Stimulated activated CD4-positive, alpha-beta T cell treated with anti-CD3 and anti-CD28 coated beads, TNF-alpha, amount 100 ng/mL, for 1 hour (primary cell): ENCODE results near the gene BHMT.
"Not testable (repeated sequence)": the region's sequence is repeated elsewhere in the genome, so short reads cannot be mapped to it uniquely, and the experiment has no call there.

Experiments
- DNase-seq, 3 donors: peaks; one replicate each; pipeline ENCODE4 v3.0.0-alpha.2; 2020; ENCODE audit warnings: low read depth in 3 of 3, low spot score in 1 of 3

BHMT gene

DNA sequence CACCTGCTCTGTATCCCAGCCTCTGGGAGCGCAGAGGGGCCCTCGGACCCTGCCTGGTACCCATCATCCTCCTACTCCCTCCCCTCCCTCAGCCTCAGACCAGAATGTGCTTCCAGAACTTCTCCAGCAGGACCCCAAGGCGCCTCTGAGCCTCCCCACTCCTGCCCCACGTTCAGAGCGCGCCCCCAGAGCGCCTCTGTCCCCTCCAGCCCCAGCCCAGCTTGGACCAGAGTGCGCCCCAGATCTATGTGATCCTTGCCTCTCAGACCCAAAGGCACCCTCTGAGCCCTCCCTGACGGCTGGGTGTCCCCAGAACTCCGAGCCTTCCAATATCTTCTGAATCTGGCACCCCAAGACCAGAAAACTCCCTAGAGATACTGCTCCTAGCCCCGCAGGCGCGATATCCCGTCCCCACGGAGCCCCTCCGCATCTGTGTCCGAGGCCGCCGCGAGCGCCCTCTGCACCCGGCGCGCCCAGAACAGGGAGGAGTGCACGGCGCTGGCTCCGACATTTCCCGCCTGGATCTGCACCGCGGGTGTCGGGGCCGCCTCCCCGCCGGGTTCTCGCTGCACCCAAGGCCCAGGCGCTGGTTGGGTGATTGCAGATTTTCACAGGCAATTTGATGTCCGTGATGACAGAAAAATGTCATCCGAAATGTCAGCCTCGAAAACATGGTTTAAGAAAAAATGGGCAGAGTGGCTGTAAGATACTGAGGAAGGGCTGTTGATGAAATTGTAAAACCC is 522 bp downstream of the BHMT start:
- no peak for DNase-seq

DNA sequence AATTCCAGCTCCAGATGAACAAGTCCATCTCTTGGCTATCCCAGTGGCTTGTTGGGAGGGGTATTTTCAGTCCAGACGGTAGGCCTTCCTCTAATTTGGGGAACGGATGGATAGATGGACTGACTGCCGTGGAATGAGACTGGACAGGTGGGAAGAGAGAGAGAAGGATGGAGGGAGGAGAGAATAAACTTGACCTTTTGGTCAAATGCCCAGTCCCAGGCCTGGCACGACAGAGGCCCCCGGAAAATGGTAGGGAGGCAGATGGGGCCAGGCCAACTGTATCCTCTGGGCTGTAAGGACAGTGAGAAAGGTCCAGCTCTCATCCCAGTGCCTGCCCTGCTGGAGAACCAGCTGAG is 1.1 kb downstream of the BHMT start:
- DNase-seq: no peak

DNA sequence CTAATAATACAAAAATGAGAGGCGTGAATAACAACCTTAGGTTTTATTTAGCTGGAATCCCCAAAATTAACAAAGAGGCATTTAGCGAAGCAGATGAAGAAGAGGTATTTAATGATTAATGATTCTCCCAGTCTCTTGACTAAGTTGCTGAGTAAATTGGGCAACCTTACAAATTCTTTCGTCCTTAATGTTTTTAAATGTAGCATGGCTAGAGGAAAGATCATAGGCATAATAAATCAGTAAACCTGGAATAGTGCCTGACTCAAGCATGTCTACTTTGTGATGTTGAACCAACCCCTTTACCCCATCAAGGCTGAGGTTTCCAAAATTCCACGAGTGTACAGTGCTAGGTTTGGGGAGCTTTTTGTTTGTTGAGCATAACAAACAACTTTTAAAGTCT is 7.9 kb downstream of the BHMT start:
- no peak for DNase-seq

DNA sequence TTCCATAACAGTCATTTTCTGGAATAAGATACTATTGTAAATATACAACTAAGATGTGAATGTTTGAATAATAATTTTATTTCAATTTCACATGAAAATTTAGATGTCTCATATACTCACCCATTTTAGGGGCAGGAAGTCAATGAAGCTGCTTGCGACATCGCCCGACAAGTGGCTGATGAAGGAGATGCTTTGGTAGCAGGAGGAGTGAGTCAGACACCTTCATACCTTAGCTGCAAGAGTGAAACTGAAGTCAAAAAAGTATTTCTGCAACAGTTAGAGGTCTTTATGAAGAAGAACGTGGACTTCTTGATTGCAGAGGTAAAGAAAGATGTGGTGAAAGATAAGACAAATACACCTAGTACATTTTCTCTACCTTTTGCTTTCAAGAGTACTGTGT is 8.6 kb downstream of the BHMT start:
- no peak for DNase-seq

DNA sequence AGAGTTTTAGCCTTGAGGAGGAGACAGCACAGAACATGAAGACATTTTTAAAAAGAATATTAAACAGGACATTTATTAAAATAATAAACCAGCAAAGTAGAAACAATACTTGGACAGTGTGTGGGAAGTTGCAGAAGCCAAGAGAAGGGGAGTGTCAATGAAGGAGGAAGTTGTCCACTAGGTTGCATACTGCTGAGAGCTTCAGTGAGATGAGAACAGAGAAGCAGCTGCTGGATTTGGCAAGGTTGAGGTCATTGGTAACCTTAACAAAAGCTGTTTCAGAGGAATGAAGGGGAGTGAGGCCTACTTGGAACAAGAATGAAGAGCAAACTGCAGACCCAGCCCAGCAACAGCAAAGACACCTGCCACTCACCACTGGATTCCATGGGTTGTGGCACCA is 11.4 kb downstream of the BHMT start:
- DNase-seq: no peak

DNA sequence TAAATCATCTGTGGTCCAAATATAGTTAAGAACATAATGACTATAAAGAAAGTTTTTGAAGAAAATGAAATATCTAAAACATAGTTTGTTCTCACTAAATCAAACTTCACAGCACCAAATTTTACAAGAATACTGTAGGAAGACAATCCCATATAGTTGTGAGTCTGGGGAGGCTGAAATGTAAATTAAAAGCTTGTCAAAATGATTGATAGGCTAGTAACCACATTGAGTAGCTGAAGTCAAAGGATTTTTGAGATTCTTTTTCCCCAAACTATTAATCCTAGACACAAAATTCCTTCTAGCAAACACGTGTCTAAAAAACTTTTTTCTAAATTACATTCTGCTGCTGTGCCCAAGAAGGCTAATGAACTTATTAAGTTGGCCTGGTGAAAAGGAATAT is 13.0 kb downstream of the BHMT start:
- no peak for DNase-seq

DNA sequence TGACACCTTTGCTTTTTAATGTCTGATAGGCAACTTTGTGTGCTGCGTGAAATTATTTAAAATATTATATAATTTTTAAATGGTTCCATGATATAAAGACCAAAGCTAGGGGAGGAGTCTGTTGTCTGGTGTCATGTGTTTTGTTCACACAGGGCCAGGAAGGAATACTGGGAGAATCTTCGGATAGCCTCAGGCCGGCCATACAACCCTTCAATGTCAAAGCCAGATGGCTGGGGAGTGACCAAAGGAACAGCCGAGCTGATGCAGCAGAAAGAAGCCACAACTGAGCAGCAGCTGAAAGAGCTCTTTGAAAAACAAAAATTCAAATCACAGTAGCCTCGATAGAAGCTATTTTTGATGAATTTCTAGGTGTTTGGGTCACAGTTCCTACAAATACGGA is 19.2 kb downstream of the BHMT start:
- DNase-seq: no peak

DNA sequence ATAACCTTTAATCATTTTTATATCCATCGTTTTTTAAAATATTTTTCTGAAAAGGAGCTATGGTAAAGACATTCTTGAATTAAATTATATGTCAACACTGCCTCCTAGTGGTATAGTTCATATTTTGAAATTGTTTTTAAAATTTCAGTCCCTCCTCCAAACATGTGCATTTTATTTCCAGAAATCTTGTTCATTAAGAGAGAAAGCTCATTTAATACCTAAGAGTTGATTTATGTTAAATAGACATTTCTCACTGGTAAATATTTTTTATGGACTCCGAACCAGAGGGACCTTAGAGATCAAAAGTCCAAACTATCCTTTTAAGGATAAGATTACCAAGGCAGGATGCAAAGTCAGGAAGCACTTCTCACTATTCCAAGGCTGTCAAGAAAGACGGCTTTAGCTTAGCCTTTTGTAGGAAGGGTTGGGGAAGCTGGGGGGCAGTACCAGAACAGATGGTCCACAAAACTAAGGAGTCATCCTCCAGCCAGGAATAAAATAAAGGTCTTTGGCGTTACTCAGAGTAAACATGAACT is 21.6 kb downstream of the BHMT start:
- no peak for DNase-seq

DNA sequence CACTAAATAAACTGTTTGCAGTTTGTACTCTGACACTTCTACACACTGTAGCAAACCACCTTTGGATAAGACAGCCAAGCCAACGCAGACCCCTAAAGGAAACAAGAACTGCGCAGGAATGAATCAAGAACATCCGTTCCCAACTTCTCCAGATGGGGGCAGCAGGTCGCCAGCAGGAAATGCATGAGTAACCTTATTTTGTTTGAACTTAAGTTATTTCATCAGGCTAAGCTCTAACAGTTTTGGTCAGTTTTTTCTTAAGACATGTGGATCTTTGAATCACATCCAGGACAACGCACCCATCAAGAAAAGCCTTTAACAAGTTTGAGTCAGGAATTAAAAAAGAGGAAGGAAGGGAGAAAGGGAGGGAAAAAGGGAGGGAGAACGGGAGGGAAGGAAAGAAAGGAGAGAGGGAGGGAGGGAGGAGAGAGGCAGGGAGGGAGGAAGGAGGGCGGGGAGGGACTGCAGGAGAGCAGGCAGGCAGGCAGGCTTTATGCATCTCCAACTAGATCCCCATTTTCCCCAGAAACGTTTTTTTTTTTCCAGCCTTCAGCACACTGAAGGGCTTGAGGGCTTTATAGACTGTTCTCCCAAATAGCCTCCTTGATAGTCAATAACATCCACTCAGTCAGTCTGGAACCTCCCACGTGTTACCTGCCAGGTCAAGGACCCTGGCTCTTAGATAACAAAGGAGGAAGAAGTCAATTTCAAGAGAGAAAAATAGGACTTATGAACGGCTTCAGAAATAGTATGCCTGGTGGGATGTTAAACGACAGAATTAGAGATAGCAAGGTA is 22.2 kb downstream of the BHMT start:
- DNase-seq: peak; percentile 25 to 46 (median 30)

DNA sequence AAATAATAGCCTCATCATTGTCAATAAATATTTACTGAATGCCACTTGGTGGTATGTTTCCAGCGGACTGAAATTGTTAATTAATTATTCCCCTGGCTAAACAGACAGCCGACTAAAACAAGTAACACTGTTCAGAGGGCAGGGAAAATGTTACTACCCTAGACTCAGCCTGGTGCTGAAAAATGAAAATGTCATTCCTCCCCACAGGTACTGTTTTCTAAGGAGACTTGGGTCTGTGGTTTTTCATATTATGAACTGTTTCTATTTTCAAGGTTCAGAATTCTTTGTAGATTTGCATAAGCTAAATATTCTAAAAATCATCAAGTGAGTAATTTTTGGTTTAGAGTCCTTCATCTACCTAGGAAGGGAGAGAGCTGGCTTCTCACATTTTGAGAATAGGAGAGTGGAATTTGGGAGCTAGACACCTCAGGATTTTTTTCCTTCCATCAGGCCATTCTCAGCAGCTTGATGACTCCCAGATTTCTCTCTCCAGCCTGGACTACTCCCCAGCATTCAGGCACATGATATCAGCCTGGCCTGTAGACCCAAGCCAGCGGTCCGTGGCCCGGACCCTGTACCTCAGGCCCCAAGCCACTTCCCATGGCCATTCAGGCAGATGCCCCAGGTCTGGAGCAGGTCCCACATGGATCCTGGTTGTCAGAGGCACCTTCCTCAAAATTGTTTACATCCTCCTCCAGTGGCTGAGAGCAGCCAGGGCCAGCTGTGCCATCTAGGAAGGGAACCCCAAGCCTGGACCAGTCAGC is 24.4 kb downstream of the BHMT start:
- DNase-seq: no peak

DNA sequence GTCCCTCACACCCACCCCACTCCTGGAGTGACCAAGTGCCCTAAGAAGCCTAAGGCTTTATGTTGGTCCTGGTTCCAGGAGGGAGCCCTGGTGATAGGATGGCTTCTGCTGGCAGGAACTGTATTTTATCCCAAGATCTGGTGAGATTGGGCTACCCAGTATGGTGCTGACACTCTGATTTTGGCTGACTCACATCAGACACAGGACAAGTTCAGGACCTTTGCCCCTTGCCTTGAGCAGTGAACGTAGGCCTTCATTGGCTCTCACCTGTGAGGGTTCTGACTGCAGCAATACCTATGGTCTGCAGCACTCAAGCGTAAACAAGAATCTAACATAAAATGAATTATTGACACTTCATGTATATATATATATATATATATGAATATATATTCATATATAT is 25.0 kb downstream of the BHMT start:
- DNase-seq: no peak

DNA sequence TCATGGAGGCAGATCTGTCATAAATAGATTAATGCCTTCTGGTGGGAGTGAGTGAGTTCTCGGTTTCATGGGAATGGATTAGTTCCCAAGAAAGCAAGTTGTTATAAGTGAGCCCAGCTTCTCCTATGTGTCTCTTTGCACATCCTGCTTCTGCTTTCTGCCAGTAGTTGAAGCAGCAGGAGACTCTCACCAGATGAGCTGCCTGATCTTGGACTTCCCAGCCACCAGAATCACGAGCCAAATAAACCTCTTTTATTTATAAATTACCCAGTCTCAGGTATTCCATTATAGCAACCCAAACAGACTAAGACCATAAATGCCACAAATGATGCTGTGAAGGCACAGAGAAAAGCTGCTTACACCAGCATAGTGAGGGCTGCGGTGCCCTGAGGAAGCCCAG is 28.9 kb downstream of the BHMT start:
- no peak for DNase-seq

DNA sequence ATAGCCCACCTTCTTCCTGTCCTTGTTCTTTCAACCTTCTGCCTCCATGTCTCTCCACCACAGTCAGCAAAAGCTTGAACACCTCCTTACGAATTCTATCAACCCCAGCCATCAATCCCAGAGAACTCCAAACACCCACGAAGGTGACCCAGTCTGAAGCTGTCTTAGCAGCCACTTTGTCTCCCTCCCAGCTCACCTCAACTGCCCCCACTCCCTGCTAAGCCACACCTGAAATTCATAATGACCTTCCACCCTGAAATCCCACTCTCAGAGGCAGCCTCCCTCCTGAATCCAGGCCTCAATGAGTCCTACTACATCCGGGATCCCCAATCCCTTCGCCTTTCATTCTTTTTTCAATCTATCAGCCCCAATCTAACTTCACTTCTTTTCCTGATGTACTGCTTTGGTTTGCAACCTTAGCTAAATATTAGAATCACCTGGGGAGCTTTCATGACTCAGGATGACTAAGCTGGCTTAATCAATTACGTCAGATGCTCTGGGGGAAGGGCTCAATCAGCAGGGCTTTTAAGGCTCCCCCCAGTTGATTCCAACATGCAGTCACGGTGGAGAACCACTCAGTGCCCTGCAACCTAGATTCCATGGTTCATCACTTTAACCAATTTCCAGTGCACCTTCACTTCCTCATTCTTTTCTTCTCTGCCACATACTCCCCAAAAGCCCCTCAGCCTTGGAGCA is 32.2 kb downstream of the BHMT start:
- DNase-seq: no peak

DNA sequence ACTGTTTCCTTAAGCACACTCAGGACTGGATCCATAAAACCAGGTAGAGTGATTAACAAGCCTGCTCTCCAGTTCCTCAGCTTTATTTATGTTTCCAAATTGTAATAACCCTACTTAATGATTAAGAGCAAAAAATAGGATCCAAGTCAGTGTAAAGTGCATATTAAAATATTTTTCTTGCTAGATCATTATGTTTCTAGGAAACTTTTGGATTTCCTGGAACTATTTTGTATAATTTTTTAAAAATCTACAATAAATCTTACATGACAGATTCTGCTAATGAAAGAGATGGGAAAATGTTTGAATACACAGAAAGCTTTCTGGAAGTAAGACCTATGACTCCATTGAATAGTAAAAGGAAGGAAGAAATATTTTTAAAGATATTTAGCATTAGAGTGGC is 35.5 kb downstream of the BHMT start:
- DNase-seq: no peak

DNA sequence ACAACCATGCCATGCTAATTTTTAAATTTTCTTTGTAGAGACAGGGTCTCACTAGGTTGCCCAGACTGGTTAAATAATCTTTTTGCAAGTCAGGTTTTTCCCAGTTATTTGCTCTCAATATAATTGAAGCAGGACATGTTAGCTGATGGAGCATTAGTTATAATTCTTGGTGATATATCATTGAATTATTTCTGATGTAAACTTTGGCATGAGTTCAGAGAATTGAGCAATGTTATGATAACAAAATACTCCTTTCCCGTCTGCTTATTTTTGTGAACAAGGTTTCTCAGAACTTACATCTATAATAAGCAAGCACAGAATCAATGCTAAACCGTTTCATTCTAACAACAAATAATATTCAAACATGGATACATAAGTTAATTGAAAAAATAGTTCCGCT is 37.8 kb downstream of the BHMT start:
- DNase-seq: no peak

DNA sequence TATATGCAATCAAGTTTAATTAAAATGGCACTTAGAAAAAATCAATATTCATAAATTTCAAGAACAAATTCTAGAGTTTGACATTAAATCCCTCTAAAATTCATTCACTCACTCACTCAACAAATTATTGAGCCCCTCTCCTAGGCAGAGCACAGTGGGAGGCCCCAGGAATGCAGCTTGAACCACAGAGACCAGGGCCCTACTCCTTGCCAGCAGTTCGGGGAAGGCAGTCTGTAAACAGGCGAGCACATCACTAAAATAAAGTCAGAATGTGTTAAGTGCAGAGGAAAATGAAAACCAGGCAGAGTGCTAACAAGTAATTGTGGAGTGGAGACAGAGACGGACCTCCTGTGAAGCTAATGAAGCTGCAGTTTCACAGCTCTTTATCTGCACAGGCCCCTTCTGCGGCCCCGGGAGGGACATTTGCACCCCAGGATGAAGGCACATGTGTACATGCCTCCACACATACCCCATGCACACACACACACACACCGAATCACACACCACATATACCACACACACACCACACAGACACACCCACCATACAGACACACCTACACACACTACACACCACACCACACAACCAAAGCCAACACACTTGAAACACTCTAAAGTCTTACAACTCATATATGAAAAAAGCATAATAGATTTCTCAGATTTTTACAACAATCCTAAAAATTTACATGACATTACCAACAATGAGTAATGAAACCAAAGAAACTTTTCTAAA is 40.5 kb downstream of the BHMT start:
- DNase-seq: no peak

DNA sequence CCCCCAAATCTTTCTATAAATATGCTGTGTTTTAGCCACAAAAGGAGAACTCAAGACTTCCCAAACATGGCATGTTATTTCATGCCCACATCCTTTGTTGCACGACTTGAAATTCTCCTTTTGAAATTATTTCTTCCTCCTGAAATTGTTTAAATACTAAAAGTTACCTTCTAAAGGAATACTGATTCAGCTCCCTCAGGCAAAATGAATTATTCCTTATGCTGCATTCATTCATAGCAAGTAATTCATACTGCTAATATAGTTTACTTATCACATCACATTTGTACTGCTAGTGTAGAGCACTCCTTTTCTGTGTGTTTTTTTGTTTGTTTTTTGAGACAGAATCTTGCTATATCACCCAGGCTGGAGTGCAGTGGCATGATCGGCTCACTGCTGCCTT is 45.7 kb downstream of the BHMT start:
- DNase-seq: no peak

DNA sequence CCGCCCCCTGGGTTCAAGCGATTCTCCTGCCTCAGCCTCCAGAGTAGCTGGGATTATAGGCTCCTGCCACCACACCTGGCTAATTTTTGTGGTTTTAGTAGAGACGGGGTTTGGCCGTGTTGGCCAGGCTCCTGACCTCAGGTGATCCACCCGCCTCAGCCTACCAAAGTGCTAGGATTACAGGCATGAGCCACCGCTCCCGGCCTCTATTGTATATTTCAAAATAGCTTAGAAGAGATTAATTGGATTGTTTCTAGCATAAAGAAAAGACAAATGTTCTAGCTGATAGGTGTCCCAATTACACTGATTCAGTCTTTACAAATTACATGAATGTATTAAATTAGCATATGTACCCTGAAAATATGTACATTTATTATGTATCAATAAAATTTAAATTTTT is 50.0 kb downstream of the BHMT start:
- not testable (repeated sequence) for DNase-seq

DNA sequence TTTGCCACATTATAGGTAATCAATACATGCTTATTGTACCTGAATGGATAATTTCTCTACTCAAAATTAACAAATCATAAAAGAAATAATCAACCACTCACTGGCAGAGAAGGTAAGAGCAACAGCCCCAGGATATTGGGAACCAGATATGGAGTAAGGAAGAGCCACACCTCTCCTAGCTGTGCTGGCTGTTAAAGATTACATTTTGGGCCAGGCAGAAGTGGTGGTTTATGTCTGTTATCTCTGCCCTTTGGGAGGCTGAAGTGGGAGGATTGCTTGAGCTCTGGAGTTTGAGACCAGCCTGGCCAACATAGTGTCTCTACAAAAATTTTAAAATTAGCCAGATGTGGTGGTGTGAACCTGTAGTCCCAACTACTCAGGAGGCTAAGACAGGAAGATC is 56.4 kb downstream of the BHMT start:
- no peak for DNase-seq

DNA sequence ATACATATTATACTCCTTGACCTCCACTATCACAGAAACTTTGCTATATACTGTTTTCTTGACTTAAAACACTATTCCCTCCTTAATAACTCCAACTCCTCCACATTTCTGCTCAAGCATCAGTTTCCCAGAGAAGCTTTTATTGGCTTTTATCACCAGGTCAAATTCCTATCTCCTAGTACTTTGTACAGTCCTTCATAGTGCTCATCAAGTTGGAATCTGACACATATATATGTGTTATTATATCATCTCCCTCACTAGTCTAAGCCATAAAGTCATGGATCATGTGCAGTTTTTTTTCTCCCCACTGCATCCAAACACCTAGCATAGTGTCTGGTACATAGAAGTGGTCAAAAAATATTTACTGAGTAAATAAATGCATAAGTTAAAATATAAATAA is 59.1 kb downstream of the BHMT start:
- no peak for DNase-seq
